Right lung (tissue), 5 donors: Measurements from ENCODE around the gene SMOC1. TPM values are rescaled to one million over a fixed set of nuclear protein-coding genes. Genes with fewer than 3 reads are reported as not detected.
"Not testable (repeated sequence)": the region's sequence is repeated elsewhere in the genome, so short reads cannot be mapped to it uniquely, and the experiment has no call there.

Source experiments
- DNase-seq, 2 donors: peaks; one replicate each; pipeline ENCODE4 v3.0.0-alpha.2; 2013
- polyA plus RNA-seq, 5 donors: library from polyadenylated mRNA; unstranded; fragments of 120-200 nt; gene quantifications; one replicate each; pipeline versions ENCODE4 v1.2.1 to v1.2.3, GENCODE V29; 2013; ENCODE audit warnings: inconsistent platforms in 1 of 5, low replicate concordance in 1 of 5; ENCODE audit not compliant: insufficient read length in 5 of 5, insufficient read depth in 1 of 5

The SMOC1 gene
- polyA plus RNA-seq, 5 donors = 1.1 to 2.3 (median 1.4) TPM

DNA sequence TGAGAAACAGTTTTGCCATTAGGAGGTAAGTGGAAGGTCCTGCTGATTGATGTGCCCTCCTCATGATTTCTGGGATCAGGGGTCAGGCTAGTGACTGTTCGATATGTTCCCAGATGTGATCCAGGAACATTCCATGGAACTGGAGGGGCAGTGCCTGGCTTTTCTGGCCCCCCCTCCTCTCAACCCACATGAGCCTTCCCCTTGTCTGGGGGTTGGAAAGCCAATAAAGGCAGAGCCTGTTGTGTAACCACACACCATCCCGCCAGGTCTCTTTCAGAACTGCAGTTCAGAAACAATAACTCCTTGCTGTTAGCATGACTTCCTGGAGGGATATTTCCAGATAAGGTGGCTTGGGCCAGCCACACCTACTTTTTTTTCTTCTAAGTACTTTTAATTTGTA lies 17.8 kb downstream of the SMOC1 start:
- no peak for DNase-seq

DNA sequence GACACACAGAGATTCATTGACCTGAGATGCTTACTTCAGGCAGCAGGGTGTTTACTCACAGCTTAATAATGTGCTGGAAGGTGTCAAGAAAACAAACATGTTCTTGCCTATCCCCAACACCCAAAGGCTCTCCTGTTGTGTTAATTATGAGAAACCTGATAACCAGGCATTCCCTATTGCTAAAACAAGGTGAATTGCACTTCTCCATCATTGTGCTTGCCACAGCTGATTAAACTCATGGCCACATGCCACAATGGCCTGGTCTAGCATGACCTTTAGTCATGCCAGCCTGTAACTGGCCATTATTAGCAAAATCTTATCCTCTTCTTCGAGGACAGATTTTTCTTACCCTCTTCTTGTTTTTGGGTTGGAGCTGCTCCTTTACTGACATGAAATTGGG lies 21.4 kb downstream of the SMOC1 start:
- DNase-seq = no peak

DNA sequence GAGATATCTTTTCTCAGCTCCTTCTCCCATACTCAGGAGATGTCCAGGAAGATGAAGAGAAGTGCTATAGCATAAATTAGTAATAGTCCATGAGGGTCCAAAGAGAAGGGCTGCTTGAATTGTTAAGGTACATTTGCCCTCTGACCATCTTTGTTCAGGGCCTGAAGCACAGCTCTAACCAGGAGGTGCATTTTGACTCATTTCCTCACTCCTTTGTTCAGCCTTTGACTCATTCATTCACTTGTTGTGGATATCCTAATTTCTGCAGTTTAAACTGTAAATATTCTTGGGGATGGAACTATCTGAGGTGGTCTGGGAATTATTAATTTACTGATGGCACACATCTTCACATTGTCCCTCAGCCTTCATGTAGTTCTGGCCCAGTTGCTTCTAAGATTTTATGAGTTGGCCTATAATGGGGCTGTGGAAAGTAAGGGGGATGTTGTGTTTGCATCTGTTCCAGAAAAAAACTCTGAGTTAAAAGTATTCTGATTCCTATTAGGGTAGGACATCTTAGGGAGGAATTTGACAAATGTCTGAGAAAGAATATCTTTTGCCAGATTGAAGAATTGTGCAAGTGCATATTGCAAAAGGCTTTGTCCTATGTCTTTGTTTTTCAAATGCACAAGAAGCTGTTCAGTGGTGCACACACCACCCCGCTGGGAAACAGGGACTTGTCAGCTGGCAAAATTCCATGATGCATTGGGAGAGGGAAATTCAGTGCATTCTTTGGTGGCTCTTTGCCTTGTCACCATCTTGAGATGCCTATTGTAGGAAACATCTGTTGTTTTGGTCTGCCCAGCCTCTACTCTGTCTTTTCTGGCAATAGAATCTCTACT lies 22.1 kb downstream of the SMOC1 start:
- DNase-seq = peak in 1 of 2 donors; percentile 19

DNA sequence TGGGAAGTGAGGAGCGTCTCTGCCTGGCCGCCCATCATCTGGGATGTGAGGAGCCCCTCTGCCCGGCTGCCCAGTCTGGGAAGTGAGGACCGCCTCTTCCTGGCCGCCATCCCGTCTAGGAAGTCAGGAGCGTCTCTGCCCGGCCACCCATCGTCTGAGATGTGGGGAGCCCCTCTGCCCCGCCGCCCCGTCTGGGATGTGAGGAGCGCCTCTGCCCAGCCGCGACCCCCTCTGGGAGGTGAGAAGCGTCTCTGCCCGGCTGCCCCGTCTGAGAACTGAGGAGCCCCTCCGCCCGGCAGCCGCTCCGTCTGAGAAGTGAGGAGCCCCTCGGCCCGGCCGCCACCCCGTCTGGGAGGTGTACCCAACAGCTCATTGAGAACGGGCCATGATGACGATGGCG lies 23.8 kb downstream of the SMOC1 start:
- not testable (repeated sequence) for DNase-seq

DNA sequence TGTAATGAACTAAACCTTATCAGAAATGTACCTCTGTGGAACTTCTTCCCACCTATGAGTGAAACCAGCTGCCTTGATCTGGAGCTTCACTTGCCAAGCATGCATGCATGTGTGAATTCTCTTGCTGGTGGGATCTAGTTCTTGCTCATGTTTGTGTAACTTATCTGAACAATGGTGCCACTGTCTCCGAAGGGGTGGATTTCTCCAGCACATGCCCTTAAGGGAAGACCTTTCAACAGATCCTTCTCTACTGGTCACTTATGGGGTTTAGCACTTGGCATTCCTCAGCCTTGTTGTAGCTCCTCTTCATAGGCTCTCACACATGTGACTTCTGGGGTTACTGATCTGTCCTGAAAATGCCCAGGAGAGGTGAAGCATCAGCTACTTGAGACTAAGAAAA lies 25.0 kb downstream of the SMOC1 start:
- no peak for DNase-seq

DNA sequence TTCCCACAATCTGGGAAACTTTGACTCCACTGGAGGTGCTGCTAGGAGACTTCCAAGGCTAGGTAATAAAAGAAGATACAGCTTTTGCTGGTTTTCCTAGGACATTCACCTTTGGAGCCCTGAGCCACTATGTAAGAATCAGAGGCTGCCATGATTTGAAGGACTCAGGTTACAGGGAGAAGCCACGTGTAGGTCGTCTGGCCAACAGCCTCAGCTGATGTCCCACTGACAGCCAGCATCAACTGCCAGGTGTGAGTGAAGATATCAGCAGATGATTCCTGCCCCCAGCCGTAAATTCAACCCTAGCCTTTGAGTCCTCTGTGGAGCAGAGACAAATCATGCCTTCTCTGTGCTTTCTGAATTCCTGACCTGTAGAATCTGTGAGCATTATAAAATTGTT lies 27.0 kb downstream of the SMOC1 start:
- no peak for DNase-seq

DNA sequence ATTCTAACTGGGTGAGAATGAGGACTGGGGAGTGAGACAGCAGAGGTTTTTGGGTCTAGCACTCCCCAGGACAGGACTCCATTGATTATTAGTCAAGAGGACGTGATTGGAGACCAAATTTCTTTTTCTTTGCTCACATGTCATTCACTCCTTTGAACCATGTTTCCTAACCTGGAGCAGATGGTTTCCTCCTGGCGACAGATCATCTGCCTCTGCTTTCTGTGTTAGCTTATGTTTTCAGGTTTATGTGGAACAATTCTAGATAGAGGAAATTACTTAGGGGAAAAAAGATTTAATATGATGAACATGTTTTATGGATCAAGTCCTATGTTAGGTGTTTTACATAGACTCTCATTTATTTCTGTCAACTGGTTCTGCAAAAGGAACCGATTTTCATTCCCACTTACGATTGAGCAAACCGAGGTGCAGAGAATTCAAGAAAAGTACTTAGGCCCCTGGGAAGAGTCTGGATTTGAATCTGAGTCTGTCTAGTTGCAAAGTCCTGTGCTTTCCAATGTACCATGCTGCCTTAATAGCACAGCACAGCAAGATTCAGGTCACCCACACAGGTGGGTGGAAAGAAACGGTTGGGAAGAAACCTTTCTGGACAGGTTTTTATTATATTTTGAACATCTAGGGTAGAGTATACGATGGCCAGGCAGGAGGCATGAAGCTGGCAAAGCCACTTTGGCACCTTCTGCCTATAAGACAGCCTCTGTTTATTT lies 30.8 kb downstream of the SMOC1 start:
- DNase-seq = no peak

DNA sequence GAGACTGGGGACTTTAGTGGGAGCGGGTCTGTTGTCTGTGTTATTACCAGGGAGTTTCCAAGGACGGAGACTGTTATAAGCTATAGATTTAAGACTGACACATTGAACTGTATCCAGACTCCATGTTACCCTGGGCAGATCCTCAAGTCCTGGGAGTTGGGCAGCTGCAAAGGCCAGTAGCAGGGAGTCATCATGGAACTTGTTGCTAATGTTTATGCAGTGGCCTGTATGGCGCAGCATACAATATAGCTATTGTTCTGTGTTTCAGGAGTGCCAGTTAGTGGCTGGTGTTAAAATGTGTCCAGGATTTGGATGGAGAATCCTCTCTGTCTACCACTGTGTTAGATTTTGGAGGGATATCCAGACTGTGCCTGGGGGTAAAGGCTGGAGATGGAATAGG lies 31.7 kb downstream of the SMOC1 start:
- DNase-seq = no peak

DNA sequence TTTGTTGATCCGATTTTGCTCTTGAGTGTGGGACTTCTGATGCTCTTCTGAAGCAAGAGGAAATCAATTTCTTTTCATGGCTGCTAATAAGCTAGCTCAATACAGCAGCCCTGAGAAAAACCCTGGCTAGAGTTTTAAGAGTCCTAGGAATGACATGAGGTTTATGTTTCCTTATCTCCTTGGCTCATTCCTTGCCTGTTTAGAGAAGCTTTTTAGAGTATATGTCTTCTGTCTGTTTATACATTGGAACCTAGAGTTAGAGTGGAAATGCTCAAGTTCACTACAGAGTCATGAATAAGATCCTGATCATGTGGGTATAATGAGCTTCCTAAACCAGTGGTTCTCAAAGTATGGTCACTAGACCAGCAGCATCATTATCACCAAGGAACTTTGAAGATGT lies 34.5 kb downstream of the SMOC1 start:
- DNase-seq = no peak

DNA sequence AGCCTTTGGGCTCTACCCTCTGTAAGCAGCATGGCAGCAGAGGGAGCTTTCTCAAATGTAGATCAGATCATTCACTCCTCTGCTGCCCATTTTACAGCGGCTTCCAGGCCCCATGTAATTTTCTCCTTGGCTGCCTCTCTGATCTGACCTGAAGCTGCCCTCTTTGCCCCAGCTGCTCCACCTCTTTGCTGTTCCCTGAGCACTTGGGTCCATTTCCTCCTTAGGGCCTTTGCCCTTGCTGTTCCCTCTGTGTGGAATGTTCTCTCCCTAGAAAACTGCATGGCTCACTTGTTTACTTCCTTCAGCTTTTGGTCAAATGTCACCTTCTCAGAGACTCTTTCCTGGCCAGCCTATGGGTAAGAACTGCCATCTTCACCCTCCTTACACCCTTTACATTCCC lies 37.2 kb downstream of the SMOC1 start:
- DNase-seq = no peak

DNA sequence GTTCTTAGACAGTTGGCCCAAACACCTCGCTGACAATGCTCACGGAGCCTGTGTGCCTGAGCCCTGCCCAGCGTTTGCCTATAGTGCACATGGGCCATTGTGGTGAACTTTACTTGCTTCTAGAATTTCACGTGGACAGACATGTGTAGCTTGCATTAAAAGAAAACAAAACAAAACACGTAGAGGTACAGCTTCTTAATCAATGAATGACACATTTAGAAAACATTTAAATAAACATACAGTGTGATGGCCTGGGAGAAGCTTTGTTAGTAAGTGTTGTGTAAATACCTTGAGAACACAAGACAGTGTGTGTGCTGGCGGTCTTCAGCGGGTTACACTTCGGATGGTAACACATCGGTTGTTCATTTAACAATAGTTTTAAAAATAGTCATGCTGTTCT lies 38.1 kb downstream of the SMOC1 start:
- DNase-seq = no peak

DNA sequence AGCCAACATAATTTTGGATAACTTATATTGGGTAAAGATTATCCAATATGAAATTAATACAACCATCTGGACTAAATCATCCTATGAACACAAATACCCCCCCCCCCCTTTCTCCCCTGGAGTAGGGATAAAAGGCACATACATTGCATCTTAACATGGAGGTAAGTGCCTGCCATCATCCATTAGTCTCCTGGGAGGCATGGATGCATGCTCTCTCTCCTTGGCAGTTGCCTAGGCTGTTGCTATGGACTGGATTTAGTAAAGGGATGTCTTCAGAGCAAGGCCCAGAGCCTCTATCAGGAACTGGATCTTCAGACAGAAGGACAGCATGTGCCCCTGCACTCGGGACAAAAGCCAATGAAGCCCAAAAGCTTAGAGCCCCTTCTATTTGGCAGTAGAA lies 40.6 kb downstream of the SMOC1 start:
- DNase-seq = no peak

DNA sequence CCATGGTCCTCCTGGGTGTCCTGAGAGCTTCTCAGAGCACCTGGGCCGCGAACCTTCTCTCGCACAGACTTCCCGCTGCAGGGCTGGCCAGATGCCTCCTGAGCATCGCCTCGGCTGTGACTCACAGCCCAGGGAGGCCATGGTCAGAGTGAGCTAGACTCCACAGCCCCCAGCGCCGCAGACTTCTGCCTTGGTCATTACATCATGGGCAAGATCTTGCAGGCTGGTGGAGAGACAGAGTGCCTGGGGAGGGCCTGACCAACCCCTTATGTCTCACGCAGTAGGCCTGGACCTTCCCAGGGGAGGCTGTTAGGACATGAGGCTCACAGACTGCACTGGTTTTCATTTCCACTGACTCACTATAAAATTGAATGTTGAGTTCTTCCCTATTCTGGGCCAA lies 41.8 kb downstream of the SMOC1 start:
- no peak for DNase-seq

DNA sequence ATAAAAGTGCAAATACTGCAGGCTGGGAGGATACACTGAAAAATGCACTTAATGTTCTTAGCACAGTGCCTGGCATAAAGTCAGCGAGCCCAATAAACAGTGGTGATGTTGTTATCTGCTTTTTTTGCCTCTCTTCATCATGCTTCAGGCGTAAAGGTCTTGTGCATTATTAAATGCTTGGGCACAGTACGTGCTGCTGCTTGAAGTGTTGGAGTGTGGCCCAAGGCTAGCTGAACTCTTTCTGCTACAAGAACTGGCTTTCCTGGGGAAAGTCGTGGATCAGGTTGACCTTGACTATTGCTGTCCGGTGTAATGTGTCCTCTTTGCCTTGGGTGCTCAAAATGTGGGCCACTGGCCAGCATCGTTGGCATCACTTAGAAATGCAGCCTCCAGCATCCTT lies 43.0 kb downstream of the SMOC1 start:
- DNase-seq = no peak

DNA sequence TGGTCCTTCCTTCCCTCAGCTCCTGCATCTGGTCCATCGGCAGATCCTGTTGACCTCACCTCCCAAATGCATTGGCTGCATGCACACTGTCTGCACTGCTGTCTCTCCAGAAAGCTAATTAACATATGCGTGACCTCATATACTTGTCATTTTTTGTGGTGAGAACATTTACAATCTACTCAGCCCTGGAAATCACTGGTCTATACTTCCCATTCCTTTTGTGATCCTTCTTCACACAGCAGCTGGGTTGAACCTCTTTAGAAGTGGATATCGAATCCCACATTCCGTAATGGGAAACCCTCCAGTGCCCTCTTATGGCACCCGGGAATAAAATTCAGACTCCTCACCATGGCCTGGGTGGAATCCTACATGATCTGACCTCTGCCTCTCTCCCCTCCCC lies 45.0 kb downstream of the SMOC1 start:
- DNase-seq = no peak

DNA sequence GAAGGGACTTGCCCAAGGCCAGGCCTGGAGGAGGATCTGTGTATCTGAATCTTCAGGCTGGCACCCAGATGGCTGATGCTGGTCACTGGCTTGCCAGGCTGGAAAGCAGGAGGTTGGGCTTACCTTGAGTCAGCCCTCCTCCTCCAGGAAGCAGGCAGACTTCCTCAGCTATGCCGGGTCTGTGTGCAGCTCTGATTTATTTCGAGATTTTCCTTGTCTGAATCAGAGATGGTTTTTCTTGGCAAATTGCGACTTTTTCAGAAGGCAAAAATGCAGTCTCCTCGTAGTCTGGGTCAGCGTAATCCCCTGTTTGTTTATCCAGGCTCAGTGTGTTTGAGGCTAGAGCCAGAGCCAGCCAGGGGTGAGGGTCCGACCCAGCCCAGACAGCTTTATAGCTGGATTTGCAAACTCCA lies 48.9 kb downstream of the SMOC1 start:
- DNase-seq = no peak

DNA sequence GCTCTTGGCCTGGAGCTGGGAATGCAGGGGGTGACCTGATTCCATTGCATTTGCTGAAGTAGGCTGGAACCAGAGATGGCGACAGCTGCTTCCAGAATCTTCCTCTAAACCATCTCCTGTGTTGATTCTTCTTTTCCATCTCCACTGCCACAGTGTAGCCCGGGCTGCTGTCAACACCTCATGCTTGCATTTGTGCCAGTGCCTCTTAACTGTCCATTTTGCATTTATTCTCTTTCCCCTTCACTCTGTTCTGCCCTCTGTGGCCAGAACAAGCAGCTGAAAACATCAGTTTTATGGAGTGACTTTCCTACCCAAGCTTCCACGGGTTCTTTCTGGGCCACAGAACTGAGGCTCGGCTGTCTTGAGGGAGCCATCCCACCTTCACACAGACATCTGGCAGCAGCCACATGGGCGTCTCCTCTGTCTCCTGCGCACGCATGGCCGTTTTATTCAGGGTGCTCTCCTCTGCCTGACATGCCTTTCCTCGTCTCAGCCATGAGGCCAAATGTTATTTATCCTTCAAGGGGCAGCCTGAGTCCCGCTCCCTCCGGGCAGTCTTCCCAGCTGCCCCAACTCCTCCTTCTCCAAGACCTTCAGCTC lies 51.7 kb downstream of the SMOC1 start:
- DNase-seq = no peak

DNA sequence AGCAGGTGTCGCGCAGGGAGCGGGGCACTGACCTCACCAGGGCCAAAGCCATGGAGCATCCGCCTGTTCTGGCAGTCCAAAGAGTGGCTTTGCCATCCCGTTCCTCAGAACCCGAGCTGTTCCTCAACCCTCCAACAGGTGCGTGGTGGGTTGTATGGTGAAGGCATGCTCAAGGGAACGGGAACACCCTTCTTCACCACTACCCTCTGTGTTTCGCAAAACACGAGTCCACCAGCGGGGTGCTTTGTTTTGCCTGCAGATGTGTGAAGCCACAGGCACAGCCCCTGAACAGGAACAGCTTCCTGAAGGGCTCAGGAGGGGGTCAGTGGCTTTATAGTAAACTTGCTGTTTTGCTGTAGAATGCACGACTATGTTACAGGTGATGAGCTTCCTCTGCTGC lies 52.7 kb downstream of the SMOC1 start:
- DNase-seq = no peak

DNA sequence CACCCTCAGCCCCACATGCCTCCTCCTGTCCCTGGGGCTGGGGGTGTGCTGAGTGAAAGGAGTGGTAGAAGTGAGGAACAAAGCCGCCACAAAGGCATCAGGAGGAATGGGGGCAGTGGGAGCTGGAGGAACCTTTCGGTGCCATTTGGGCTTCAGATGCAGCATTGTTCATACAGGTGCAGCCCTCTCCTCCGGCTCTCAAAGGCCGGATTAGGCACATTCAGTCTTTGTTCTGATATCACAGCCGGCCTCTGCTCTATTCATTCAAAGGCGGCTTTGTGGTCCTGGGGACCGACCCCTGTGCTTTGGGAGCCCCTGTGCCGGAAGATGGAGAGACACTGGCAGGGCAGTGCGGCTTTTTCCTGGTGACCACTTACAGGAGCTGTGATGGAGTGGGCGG lies 53.2 kb downstream of the SMOC1 start:
- no peak for DNase-seq

DNA sequence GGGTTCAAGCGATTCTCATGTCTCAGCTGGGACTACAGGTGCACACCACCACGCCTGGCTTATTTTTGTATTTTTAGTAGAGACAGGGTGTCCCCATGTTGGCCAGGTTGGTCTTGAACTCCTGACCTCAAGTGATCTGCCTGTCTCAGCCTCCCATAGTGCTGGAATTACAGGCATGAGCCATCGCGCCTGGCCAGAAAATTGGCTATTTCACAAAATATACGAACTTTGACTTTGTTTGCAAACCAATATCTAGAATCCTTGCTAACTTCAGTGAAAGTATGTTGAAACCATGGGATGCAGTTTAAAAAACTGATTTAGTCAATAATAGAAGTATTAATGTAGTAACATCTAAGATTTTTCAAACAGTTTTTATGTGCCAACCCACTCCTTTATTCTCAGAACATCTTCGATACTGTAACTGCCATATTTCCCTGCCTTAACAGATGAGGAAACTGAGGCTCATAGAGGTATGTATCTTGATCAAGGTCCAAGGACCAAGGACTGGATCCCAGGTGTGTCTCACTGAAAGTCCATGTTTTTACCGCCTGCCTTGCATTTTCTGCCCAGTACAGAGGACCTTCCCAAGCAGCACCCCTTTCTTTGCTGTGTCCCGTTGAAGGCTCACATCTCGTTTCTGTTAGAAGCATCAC lies 54.5 kb downstream of the SMOC1 start:
- no peak for DNase-seq

DNA sequence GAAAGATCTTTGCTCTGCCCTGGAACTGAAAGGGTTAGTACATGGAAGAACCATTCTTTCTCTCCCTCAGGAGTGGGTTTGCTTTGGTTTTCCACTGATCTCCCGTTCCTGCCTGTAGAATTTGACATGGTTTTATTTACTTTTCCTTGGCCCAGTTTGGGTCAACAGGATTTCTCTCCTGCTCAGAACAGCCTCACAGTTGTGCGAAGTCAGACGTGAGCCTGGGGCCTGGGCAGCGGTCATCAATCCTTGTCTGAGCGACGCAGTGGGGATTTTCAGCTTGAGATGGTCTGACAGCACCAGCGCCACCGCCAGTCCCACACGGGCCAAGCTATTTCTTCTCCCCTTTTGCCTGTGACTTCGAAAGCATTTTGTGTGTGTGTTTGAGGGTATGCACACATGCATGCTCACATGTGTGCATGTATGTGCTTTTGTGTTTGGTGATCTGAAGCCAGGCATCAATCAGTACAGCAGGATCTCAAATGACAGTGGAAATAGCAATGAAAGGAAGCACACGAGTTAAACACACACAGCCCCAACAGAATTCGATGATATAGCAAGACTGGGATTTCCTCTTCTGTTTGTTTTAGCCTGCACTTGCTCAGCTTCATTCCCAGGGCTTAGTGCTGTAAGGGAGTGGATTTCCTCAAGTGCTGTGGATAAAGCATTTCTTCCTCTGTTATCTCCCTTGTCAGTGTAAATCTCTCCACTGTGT lies 58.3 kb downstream of the SMOC1 start:
- DNase-seq = no peak

DNA sequence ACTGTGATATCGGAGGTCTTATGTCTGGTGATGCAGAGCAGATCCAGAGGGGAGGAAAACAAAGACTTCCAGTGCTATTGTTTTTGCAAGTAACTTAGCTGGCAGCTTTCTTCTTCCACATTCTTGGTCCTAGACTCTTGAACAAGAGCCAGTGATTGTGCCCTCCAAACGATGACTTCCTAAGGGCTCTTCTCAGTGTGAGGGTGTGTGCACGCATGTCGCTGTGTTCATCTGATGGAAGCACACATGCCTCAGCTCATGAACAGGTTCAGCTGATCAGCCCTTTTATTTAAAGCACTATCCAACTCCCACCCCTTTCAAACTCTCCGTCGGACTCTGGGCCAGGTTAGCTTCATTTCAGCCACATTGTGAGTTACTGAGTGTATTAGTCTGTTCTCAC lies 59.5 kb downstream of the SMOC1 start:
- DNase-seq = no peak
